Panc1 (cell line): ENCODE results near the gene RALGPS1. TPM values are rescaled to one million over a fixed set of nuclear protein-coding genes. Genes with fewer than 3 reads are reported as not detected.

Experiments used
- ATAC-seq: fragments of 200-7000 bp; cut with Tn5 transposase; 2 replicates; pipeline ENCODE4 v1.9.1; 2020; ENCODE audit warnings: mild to moderate bottlenecking, moderate library complexity
- BruUV-seq: library from RNA; stranded (reverse); fragments of 400-500 nt; replicated peaks from 2 replicates; lab custom pipeline; 2021; lab: Mats Ljungman, UMichigan
- CTCF ChIA-PET: fragments of 300-600 bp; sonication (Branson Sonifier 250); formaldehyde crosslinking; loops from one replicate; lab custom pipeline; 2022; ENCODE audit warnings: antibody characterized with exemption; lab: Charles Lee
- POLR2A ChIA-PET: fragments of 300-600 bp; sonication (Branson Sonifier 250); formaldehyde crosslinking; loops from one replicate; lab custom pipeline; 2022; ENCODE audit warnings: antibody characterized with exemption; lab: Charles Lee
- DNase-seq: peaks from one replicate; pipeline ENCODE4 v3.0.0-alpha.2; 2010; ENCODE audit warnings: low read depth, low spot score
- H3K27ac ChIP-seq: 2 replicates; pipeline ENCODE4 v1.5.1; 2011; ENCODE audit warnings: mild to moderate bottlenecking, low read length, inconsistent platforms
- H3K27me3 ChIP-seq: fragments of 200-500 bp; sonication (Bioruptor generic); 2 replicates; pipeline ENCODE4 v1.6.0; 2014; ENCODE audit warnings: low read length, inconsistent platforms; ENCODE audit not compliant: control insufficient read depth, insufficient read depth
- H3K36me3 ChIP-seq: fragments of 200-500 bp; sonication (Bioruptor generic); 2 replicates; pipeline ENCODE4 v1.5.1; 2014; ENCODE audit warnings: inconsistent platforms, mild to moderate bottlenecking, low read length, moderate library complexity; ENCODE audit not compliant: control insufficient read depth, insufficient read depth
- H3K4me1 ChIP-seq: 2 replicates; pipeline ENCODE4 v1.5.1; 2011; ENCODE audit warnings: inconsistent platforms, mild to moderate bottlenecking, low read length, moderate library complexity; ENCODE audit not compliant: control insufficient read depth, insufficient read depth
- H3K4me3 ChIP-seq, 2 experiments: 2 replicates each; pipeline ENCODE4 v1.5.1; 2011 to 2012; ENCODE audit warnings: low read depth in 2 of 2, low read length in 2 of 2, mild to moderate bottlenecking in 2 of 2, inconsistent platforms in 1 of 2, moderate library complexity in 1 of 2
- H3K9me3 ChIP-seq: fragments of 200-500 bp; sonication (Bioruptor generic); 2 replicates; pipeline ENCODE4 v1.5.1; 2014; ENCODE audit warnings: low read depth, mild to moderate bottlenecking, inconsistent platforms, low read length, moderate library complexity; ENCODE audit not compliant: control insufficient read depth, insufficient read depth
- POLR2AphosphoS5 ChIP-seq: IDR thresholded peaks from 2 replicates; pipeline ENCODE4 v1.6.1; 2012; ENCODE audit warnings: mild to moderate bottlenecking, low read depth, low read length, moderate library complexity
- REST ChIP-seq, 2 experiments: IDR thresholded peaks; 2 replicates each; pipeline ENCODE4 v1.6.1; 2011 to 2012; ENCODE audit warnings: low read depth in 2 of 2, control low read depth in 1 of 2, low read length in 1 of 2, mild to moderate bottlenecking in 1 of 2, moderate library complexity in 1 of 2; ENCODE audit not compliant: insufficient read depth in 1 of 2
- SIN3A ChIP-seq: IDR thresholded peaks from 2 replicates; pipeline ENCODE4 v1.6.1; 2012; ENCODE audit warnings: low read depth, mild to moderate bottlenecking, low read length, moderate library complexity, borderline replicate concordance; ENCODE audit not compliant: insufficient read depth
- TCF7L2 ChIP-seq: IDR thresholded peaks from 2 replicates; pipeline ENCODE4 v1.6.1; 2011; ENCODE audit warnings: mild to moderate bottlenecking, low read depth, low read length, inconsistent platforms
- in situ Hi-C: cut with HindIII; loops from 2 replicates; pipeline ENCODE4 v1.10.0; 2016; ENCODE audit warnings: low sequenced_read_pairs, low pct_unique_long_range_greater_than_20kb
- intact Hi-C: fragments of 100-400 bp; cut with micrococcal nuclease; formaldehyde crosslinking; loops from one replicate; pipeline ENCODE4 v1.10.0; 2022; ENCODE audit not compliant: unreplicated experiment
- total RNA-seq: library from RNA; stranded (reverse); gene quantifications from one replicate; pipeline ENCODE4 v1.2.1, GENCODE V29; 2021; ENCODE audit not compliant: unreplicated experiment
- TF ChIP-seq, protein P1 (sequence below): fragments of 450-650 bp; IDR thresholded peaks from 2 replicates; pipeline ENCODE4 v1.5.1; 2017; ENCODE audit warnings: mild to moderate bottlenecking

RALGPS1 gene
- total RNA-seq, 1 experiment from 2014 or later: 7.2 TPM

DNA sequence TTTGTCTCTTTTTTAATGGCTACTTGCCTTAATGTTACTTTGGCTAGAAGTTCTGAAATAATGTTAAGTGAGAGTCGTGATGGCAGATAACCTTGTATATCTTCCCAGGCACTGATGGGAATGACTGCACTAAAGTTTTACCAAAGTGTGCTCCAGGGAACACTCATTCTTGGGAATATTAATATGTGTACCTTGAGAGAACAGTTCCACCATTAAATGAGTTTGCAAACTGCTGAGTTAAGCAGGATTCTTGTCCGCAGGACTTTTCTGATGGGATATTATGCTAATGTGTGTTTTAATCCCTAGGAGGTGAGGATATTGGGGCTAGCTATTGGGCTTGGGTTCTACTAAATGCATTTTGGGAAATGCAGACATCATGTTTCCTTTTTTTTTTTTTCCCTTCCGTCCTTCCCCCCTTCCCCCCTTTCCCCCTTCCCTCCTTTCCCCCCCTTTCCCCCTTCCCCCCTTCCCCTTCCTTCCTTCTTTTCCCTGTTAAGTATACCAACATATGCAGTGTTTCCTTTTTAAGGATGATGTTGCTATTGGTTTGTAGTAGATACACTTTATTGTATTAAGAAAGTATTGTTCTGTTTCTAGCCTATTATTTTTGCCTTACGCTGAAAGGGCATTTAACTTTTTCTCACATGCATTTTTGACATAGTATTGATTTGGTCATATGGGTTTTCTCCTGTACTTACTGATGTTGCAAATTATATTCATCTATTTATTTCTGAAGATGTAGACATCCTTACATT, 38.6 kb upstream of the RALGPS1 start:
- no peaks in the 10 kb centered on the region for H3K27me3 ChIP-seq
- CTCF ChIA-PET: no interaction called here
- intact Hi-C loops (no loop called here), in situ Hi-C loops (no loop called here)
- no peaks in the 10 kb centered on the region for H3K9me3 ChIP-seq
- H3K27ac ChIP-seq: no peak overlapping the region
- ATAC-seq: no peak
- H3K4me1 ChIP-seq: peaks cover 3% of the 10 kb centered on the region
- peaks cover 2% of the 10 kb centered on the region for H3K36me3 ChIP-seq
- no TSS peak for BruUV-seq
- TF ChIP-seq TCF7L2 (no peak), SIN3A (no peak)
- no peak for DNase-seq
- no peak overlapping the region for H3K4me3 ChIP-seq
- POLR2A ChIA-PET: no interaction called here

DNA sequence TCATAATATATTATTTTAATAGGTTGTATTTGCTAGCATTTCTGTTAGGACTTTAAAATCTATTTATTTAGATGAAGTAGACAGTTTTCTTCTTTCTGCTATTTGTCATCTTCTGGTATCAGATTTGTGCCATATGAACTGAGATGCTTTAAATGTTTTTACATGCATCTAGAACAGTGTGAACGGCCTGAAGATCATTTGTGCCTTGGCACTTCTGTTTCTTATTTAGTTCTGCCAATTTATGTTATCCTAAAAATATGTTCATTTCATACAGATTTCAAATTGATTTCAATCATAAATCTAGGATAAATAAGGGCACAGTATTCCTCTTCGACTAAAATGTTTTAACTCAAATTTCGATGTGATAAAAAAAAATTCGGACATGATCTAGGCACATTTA, 38.1 kb upstream of the RALGPS1 start:
- H3K27ac ChIP-seq: 0 out of 2 replicates have a peak overlapping the region, but pooled peaks have one; percentile 7
- ATAC-seq: no peak
- CTCF ChIA-PET: no interaction called here

More for the DNA sequence above, 38.1 kb upstream of the RALGPS1 start:
- Histone ChIP-seq H3K36me3 (peaks cover 4% of the 10 kb centered on the region), H3K4me1 (peaks cover 3% of the 10 kb centered on the region), H3K4me3 (no peak overlapping the region), H3K9me3 (no peaks in the 10 kb centered on the region), H3K27me3 (no peaks in the 10 kb centered on the region)
- BruUV-seq: no TSS peak
- intact Hi-C loops (no loop called here), in situ Hi-C loops (no loop called here)
- no peak for TF ChIP-seq SIN3A
- TF ChIP-seq, protein P1, sequence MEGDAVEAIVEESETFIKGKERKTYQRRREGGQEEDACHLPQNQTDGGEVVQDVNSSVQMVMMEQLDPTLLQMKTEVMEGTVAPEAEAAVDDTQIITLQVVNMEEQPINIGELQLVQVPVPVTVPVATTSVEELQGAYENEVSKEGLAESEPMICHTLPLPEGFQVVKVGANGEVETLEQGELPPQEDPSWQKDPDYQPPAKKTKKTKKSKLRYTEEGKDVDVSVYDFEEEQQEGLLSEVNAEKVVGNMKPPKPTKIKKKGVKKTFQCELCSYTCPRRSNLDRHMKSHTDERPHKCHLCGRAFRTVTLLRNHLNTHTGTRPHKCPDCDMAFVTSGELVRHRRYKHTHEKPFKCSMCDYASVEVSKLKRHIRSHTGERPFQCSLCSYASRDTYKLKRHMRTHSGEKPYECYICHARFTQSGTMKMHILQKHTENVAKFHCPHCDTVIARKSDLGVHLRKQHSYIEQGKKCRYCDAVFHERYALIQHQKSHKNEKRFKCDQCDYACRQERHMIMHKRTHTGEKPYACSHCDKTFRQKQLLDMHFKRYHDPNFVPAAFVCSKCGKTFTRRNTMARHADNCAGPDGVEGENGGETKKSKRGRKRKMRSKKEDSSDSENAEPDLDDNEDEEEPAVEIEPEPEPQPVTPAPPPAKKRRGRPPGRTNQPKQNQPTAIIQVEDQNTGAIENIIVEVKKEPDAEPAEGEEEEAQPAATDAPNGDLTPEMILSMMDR: no peak
- no peak for TF ChIP-seq POLR2AphosphoS5
- TF ChIP-seq REST (IDR thresholded peaks at IDR 0.05; ENCODE audit: insufficient read depth in 1 of 2, low read depth in 2 of 2, low read length in 1 of 2): no peak
- TF ChIP-seq TCF7L2: no peak
- POLR2A ChIA-PET: no interaction called here
- DNase-seq: no peak
